Activated T-helper 9 cell treated with anti-CD3 and anti-CD28 coated beads, Interleukin-2, amount 50 U/mL, for 16 hours (primary cell): ENCODE measurements around the gene STX8.
A peak's percentile ranks its signal among the peaks of the same experiment; 100 is the strongest.

Experiments used
- DNase-seq: peaks from one replicate; pipeline ENCODE4 v3.0.0-alpha.2; 2020; ENCODE audit warnings: low read depth

Gene STX8

DNA sequence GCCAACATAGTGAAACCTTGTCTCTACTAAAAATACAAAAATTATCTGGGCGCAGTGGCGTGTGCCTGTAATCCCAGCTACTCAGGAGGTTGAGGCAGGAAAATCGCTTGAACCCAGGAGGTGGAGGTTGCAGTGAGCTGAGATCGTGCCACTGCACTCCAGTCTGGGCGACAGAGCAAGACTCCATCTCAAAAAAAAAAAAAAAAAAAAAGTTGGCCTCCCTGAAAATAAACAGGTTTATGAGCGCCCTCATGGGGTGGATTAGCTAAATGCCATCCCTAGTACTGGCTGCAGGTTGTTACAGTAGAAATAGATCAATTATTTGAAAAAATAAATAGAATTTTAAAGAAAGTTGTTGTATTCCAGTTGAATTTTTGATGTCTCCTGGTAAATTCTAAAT is 20.9 kb downstream of the STX8 start:
- DNase-seq, result peak; percentile 3

DNA sequence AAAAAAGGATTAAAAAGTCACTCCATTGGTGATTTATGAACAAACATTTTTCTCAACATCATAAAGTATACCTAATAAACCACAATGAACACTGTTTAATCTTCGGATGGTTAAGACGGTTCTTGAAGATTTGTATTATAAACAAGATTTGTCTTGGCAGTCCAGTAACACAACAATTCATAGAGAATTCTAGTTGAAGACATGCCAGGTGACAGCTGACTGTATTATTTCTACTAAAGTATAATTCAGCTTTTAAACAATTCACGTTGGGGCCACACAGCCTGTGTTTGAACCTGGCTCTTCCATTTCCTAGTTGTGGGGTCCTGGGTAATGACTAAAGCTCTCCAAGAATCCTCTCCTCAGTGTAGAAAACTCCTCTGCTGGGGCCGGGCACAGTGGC is 22.0 kb downstream of the STX8 start:
- no peak for DNase-seq

DNA sequence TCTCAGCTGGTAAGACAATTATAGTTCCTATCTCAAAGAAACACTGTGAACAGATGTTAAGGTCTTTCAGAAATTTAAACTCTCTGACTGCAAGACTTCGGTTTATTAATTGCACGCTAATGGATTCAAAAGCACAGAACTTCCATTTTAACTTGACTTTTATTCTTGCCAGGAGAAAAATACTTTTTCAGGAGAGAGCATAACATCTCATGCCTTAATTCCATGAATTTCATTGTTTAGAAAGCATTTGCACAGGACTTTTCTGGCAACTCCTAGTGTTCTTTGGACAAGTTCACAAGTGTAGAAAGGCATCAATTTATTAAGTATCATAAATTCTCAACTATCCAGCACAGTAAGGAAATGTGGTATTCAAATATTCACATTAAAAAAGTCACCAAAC is 22.4 kb downstream of the STX8 start:
- DNase-seq, result no peak

DNA sequence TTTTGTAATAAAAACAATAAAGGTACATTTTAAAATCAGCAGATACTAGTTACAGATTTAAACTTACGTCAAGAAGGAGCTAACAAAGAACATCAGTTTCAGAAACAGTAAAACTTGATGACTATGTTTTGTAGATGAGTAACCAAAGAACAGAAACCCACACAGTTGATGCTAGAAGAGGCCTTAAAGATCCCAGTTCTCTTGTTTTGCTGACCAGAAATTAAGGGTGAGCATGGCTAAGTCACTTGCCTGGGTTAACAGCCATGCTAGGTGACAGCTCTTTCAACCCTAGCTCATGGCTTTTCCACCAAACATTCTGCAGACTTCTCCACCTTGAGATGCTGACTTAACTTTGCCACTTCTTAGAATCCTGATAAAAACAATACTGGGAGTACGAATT is 26.4 kb downstream of the STX8 start:
- no peak for DNase-seq

DNA sequence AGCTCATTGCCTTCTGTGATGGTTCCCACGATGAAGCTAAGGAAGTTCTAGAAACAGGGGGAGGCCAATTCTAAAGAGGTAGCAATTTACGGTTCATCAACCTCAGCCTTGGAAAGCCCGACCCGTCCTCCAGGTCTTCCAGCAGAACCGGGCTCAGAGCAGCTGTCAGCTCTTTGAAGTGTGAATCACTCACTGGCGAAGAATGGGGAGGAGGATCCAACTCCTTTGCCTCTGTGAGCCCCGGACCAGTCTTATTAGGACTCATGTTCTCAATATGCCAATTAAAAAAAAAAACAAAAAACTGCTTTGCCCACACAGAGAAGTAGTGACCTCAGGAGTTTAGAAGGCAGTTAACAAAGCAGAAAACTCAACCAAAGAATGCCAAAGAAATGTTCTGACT is 31.4 kb downstream of the STX8 start:
- no peak for DNase-seq

DNA sequence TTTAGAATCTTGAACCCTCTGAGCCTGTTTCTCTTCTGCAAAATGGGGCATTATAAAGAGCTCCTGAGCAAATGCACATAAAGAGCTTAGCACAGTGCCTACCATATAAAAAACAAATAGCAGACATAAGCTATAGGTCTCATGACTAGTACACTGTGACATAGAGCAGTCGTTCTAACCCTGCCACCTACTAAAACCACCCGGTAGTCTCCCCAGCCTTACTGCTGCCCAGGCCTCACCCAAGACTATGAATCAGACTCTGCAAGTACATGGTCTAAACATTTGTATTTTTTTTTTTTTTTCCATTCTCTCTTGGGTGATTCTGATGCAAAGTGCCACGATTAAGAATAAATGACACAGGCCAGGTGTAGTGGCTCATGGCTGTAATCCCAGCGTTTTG is 33.9 kb downstream of the STX8 start:
- DNase-seq, result no peak

DNA sequence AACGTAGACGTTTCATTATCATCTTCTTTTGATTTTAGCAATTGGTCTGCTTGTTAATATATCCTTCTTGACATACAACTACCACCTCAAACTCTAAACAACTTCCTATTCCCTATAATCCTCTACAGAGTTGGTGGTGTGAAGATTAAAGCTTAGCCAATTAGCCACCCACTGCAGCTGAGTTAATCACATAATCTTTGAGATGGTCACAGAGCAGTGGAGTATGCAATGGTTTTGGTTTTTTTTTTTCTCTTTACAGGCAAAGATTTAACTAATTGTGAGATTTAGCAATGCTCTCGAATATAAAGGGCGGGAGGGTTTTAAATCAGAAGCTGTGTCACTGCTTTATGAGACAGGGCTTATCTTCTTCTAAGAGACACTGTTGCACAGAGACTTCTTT is 37.0 kb downstream of the STX8 start:
- no peak for DNase-seq

DNA sequence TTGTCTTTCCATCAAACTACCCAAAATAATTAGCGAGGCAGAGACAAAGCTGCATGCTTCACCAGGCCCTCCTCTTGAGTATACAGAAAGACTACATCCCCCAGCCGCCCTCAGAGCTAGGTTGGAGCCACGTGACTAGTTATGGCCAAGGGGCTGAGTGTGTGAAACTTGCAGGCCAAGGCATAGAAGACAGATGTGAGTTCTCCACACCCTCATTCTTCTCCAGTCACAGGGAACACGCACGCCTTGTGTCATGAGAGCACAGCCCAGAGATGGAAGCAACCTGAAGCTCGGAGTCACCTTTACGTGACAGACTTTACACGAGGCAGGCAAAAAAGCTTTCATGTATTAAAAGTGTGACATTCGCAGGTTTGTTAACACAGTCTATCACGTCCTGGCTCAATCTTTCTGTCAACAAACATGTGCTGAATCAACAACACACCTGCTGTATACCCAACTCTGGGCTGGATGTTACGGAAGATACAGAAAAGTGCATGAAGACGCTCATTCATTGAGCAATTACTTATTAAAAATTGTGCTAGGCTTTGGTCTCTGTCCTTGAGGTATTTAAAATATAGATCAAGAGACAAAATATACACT is 38.3 kb downstream of the STX8 start:
- DNase-seq, result no peak

DNA sequence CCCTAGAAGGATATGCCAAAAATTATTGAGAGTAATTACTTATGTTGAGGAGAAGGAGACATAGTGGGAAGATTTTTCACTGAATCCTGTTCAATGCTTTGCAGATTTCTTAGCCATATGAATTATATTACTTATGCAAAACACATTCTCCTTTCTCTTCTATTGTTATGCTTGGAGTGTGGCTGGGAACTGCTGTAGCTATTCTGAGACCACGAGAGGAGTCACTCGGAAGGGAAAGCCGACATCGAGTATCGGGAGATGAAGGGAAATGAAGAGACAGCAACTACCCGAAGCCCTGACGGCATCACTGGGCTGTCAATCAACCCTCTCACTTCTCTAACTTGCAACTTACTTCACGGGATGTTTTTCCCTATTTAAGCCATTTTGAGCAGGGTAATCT is 39.6 kb downstream of the STX8 start:
- no peak for DNase-seq

DNA sequence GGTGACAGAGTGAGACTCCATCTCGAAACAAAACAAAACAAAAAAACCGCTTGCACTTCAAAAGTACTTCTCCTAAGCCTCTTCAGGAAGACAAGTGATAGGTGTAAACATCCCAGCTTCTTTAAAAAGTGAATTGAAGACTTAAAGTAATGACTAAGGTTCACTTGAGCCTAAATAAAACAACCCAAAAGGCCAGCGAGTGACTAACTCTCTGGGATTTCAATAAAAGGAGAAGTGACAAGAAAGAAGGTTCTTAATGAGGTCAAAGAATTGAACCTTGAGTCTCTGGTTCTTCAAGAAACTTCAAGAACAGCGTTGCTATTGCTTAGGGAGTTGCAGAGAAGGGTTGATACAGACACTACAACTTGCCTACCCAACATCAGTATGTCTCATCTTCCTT is 42.2 kb downstream of the STX8 start:
- DNase-seq, result no peak

DNA sequence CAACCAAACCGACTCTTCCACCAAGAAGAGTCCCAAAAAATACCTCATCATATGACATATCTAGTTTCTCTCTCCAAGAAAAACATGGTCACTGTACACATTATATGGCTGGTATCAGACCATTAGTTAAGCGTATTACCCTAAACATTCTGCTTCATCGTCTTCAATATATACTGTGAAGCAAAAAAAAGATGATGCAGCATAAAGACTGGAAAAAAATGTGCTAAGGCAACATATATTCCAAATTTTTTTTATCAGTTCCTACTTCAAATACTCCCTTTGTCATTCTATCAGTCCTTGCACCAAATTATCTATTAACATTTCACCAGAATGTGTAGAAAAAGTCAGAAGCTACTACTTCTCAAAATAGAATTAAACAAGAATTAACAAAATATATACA is 42.9 kb downstream of the STX8 start:
- no peak for DNase-seq

DNA sequence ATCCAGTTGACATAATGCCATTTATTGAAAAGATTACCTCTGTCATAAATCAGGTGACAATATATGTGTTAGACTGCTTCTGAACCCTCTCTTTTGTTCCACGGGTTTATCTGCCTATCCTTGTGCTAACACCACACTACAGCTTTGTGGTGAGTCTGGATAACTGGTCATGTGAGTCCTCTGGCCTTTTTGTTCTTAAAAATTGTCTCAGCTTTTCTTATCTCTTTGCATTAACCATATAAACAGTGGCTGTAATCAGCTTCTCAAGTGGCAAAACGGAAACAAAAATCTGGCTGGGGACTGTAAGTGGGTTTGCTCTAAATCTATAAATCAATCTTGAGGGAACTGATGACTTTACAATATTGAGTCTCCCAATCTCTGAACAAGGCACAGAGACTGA is 44.6 kb downstream of the STX8 start:
- DNase-seq, result no peak

DNA sequence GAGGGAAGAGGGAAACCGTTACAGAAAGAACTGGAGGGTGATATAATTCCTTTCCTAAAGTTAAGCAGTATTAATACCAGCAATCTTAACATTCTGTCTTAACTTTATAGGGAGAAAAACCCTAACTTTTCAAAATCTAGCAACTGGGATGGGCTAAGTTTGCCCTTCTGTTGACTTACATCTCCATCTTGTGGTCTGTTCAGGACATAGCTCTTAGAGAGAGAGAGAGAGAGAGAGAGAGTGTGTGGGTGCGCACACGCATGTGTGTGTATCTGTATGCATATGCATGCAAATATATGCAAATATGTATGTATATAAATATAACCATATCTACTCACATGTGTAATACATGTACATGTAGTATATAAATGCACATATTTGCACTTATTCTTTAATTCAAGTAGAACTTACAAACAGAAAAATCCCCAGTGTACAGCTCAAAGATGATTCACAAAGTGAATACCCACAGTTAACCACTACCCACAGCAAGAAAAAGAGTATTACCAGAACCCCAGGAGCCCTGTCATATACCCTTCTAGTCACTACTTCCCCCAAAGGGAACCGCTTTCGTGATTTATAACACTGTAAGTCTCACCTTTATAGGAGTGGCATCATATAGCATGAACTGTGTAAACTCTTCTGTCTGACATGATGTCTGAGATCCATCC is 46.5 kb downstream of the STX8 start:
- no peak for DNase-seq

DNA sequence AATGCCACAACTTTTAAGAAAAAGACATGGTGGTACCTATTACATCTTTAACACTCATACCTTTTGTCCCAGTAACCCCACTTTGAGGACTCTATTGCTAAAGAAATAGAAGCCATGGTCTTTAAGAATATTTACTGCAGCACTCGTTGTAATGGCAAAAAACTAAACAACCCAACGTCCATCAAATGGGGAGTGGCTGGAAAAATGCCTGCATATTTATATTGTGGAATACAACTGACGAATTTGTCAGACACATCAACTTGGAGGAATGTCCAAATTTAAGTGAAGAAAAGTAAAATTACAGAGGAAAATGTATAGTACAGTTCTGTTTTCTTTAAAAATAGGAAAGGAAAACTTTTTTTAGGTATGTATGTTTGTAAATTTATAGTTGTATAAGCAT is 47.8 kb downstream of the STX8 start:
- DNase-seq, result no peak

DNA sequence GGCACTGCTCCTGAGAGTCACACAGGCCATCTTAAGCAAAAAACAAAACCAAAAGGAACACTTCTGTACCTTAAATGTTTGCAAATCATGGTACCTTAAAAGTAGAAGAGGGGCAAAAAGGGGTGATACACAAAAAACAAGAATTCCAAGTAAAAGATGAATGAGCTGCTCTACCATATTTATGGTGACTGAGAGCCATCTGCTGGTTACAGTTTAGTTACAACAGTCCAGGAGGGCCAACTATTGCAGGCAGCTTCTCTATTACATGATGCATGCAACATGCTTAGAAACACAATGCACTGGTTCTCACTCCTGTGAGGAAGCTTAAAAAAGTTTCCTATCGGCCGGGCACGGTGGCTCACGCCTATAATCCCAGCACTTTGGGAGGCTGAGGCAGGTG is 53.5 kb downstream of the STX8 start:
- no peak for DNase-seq

DNA sequence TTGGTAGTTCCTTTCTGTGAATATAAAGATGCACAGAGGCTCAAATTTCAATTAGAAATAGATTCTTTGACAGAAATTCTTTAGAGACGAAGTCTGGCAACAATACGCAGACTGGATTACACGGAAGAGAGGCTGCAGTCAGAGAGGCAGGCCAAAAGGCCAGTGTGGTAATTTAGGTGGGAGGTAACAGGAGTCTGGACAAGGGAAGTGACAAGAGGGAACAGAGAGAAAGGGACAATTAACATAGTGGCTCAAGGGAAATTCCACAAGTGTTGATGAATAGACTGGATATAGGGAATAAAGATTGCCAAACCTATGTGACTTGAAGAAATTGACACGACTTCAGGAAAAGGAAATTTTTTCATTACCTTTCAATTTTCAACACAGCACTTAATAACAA is 54.6 kb downstream of the STX8 start:
- DNase-seq, result no peak

DNA sequence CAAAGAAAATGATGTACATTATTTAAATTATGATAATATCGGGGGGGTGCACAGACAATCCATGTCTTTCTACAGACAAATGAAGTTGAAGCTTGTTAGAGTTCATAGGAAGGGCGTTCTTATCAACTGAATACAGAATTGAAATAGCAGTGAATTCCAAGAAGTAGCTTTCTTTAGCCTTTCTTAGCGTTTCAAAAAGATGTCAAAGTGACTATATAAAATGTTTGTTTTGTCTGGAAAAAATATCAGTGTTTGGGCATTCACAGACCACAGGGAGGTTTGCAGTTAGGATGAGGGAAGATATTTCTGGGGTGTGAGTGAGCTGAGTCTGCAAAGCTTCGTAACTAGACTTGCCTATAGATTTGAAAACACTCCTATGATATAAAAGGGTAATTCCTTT is 55.0 kb downstream of the STX8 start:
- DNase-seq, result no peak

DNA sequence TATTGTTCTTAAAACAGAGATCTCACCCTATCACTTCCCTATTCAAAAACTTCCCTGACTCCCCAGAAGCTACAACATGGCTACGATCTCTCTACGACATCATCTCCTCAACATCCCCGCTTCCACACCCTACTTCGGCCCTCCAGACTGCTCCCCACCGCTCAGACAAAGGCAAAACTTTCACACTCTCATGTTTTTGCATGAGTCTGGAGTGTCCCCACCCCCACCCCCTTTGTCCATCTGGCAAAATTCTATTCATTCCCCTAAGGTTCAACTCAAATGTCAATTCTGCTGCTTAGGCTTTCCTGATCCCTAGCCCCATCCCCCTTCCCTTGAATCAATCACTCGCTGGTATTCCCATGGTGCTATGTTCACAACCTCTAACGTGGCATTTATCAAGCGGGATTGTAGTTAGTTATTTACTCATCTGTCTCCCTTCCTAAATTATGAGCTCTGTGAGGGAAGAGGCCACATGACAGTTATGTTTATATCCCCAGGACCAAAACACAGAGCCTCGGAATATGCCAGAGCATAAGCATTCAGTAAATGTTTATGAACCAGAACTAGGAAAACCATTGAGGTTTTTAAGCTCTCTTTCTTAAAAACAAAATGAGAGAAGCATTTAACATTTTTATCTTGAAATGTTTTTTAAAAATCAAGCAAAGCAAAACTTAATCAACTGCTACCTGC is 55.9 kb downstream of the STX8 start:
- DNase-seq, result no peak

DNA sequence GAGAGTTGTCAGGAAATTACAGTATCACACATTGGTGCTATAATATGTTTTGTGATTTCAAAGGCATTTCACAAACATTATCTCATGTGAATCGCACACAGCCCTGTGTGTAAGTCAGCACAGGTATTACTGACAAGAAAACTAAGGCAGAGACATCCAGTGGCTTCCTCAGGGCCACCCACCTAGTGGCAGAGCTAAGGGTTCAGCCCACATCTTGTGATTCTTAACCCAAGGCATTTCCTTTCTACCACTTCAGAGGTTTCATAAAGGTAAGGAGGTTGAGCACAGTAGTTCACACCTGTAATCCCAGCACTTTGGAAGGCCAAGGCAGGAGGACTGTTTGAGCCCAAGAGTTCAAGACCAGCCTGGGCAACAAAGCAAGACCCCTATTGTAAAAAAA is 58.2 kb downstream of the STX8 start:
- no peak for DNase-seq

DNA sequence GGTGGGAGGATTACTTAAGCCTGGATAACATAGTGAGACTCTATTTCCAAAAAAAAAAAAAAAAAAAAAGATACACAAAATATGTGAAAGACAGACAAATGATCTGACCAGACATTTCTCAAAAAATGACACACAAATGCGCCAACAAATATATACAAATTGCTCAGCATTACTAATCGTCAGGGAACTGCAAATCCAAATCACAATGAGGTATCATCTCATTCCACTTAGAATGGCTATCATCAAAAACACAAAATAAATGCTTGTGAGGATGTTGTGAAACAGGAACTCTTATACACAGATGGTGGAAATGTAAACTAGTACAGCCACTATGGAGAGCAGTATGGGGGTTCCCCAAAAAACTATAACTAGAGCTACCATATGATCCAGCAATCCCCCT is 62.4 kb downstream of the STX8 start:
- DNase-seq, result no peak

DNA sequence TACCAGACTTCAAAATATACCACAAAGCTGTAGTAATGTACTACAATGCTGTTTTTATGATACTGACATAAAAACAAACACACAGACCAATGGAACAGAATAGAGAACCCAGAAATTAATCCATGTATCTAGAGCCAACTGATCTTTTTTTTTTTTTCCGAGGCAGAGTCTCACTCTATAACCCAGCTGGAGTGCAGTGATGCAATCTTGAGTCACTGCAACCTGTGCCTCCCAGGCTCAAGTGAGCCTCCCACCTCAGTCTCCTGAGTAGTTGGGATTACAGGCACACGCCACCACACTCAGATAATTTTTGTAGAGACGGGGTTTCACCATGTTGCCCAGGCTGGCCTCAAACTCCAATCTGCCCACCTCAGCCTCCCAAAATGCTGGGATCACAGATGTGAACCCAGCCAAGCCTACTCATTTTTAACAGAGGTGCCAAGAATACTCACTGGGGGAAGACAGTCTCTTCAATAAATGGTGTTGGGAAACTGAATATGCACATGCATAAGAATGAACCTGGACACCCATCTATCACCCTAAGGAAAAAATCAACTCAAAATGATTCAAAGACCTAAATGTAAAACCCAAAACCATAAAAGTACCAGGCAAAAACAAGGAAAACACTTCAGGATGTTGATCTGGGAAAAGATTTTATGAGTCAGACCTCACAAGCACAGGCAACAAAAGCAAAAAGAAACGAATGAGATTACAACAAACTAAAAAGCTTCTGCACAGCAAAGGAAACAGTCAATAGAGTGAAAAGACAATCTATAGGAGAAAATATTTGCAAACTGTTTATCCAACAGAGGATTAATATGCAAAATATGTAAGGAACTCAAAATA is 63.1 kb downstream of the STX8 start:
- no peak for DNase-seq

DNA sequence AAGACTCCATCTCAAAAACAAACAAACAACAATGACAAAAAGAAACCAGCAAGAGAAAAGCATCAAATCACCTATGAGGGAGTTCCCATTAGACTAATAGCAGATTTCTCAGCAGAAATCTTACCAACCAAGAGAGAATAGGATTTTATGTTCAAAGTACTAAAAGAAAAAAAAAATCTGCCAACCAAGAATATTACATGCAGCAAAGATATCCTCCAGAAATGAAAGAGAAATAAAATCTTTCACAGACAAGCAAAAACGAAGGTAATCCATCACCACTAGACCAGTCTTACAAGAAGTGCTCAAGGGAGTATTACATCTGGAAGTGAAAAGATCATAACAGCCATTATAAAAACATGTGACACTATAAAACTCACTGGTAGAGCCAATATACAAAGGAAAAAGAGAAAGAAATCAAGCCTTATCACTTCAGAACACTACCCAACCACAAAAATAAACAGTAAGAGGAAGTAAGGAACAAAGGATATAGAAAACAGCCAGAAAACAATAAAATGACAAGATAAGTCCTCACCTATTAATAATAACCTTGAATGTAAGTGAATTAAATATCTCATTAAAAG is 66.3 kb downstream of the STX8 start:
- no peak for DNase-seq

DNA sequence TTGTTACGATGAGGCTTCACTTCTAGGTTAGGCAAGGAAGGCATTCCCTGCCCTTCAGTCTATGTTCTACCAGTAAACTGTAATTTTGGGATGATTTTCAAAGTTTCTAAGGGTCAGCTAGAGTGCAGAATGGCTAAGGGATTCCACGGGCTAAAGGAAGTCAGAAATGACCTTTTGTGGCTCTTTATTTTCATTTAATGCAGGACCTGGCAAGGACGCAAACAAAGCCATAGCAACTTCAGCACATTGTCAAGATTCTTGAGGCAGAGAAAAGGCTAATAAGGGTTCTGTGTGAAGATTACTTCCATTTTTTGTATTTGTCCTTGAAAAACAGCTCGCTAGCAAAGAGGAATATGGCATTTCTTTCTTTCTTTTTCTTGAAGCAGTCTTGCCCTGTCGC is 76.6 kb downstream of the STX8 start:
- DNase-seq, result no peak
